ENCODE measurements around the gene TLR3.

Gene TLR3

DNA sequence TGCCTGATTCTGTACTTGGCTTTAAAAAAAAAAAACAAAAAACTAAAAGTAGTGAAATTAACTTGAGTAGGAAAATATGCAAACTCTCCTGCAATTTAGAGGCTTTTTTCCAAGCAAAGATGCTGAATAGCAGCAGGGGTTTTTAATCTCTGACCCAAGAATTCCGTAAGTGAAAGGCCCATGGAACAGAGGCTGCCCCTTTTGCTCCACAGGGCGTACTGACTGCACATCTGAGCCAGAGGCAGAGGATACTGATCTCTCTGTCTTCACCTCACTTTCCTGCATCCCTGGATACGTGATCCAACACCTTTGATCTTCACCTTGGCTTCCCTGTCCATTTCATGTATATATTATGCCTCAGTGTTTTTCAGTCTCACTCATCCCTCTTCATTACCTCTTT is 39.4 kb downstream of the TLR3 start:
- Mint-ChIP-seq H3K4me1 (ENCODE audit: low read depth) (peaks cover 12% of the 10 kb centered on the region), H3K4me3 (no peak overlapping the region), H3K27ac (no peak overlapping the region), H3K27me3 (peaks cover 14% of the 10 kb centered on the region), H3K36me3 (no peaks in the 10 kb centered on the region), H3K9me3 (ENCODE audit: low read depth) (no peaks in the 10 kb centered on the region)

GRCh38 chr4:186109245-186109644 is 40.3 kb downstream of the TLR3 start:
- Mint-ChIP-seq H3K27me3 (peaks cover 10% of the 10 kb centered on the region), H3K27ac (no peak overlapping the region), H3K4me1 (ENCODE audit: low read depth) (peaks cover 10% of the 10 kb centered on the region), H3K4me3 (no peak overlapping the region), H3K36me3 (no peaks in the 10 kb centered on the region), H3K9me3 (ENCODE audit: low read depth) (no peaks in the 10 kb centered on the region)

- no peak overlapping the region for H3K4me3 Mint-ChIP-seq
- peaks cover 6% of the 10 kb centered on the region for H3K27me3 Mint-ChIP-seq
- H3K27ac Mint-ChIP-seq, result no peak overlapping the region
- no peaks in the 10 kb centered on the region for H3K36me3 Mint-ChIP-seq
- H3K9me3 Mint-ChIP-seq (ENCODE audit: low read depth), result no peaks in the 10 kb centered on the region
- no peaks in the 10 kb centered on the region for H3K4me1 Mint-ChIP-seq (ENCODE audit: low read depth)
Observed at GRCh38 chr4:186116697-186117096, 47.7 kb downstream of the TLR3 start.

- Mint-ChIP-seq H3K27ac (no peak overlapping the region), H3K36me3 (no peaks in the 10 kb centered on the region), H3K4me3 (no peak overlapping the region), H3K27me3 (peaks cover 6% of the 10 kb centered on the region), H3K9me3 (ENCODE audit: low read depth) (no peaks in the 10 kb centered on the region), H3K4me1 (ENCODE audit: low read depth) (no peaks in the 10 kb centered on the region)
Observed at GRCh38 chr4:186118582-186118981, 49.6 kb downstream of the TLR3 start.

DNA sequence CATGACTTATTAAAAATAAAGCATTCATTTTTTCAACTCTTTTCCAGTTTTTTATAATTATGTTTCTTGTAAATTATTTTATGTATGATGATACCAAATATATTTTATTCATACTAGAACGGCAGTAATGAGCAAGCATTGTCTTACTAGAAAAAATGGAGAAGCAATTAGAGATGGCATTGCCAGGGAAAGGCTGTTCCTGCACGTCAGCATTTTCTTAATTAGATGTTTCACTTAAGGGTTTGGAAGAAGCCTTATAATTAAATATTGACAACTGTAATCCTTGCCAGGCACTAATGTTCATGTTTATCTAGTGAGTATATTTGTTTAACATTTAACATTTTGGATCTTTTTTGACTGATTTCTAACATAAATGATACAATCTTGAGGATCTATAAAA is 52.1 kb downstream of the TLR3 start:
- Mint-ChIP-seq H3K27me3 (peaks cover 6% of the 10 kb centered on the region), H3K4me1 (ENCODE audit: low read depth) (no peaks in the 10 kb centered on the region), H3K9me3 (ENCODE audit: low read depth) (no peaks in the 10 kb centered on the region)

DNA sequence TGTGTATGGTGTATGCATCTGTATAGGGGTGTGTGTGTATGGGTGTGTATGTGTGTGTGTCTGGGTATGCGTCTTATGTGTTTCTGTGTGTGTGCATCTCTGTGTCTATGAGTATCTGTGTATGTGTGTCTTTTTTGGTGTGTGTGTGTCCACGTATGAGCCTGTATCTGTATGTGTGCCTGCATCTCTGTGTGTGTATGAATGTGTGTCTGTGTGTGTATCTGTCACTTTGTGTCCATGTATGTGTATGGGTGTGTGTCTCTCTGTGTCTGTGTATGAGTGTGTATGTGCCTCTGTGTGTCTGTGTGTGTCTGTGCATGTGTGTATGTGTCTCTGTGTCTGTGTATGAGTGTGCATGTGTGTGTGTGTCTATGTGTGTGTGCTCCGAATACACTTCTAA is 59.9 kb downstream of the TLR3 start:
- Mint-ChIP-seq H3K36me3 (no peaks in the 10 kb centered on the region), H3K27me3 (peaks cover 3% of the 10 kb centered on the region), H3K27ac (no peak overlapping the region), H3K9me3 (ENCODE audit: low read depth) (no peaks in the 10 kb centered on the region), H3K4me1 (ENCODE audit: low read depth) (no peaks in the 10 kb centered on the region), H3K4me3 (no peak overlapping the region)

More for the DNA sequence above, 52.1 kb downstream of the TLR3 start:
- H3K27ac Mint-ChIP-seq, result no peak overlapping the region
- H3K36me3 Mint-ChIP-seq, result no peaks in the 10 kb centered on the region
- no peak overlapping the region for H3K4me3 Mint-ChIP-seq

- Mint-ChIP-seq H3K4me1 (ENCODE audit: low read depth) (no peaks in the 10 kb centered on the region), H3K27ac (no peak overlapping the region), H3K9me3 (ENCODE audit: low read depth) (no peaks in the 10 kb centered on the region), H3K36me3 (no peaks in the 10 kb centered on the region), H3K27me3 (peaks cover 3% of the 10 kb centered on the region), H3K4me3 (no peak overlapping the region)
Observed at GRCh38 chr4:186131935-186132334, 63.0 kb downstream of the TLR3 start.

GRCh38 chr4:186132577-186133242 is 63.8 kb downstream of the TLR3 start:
- Mint-ChIP-seq H3K4me3 (no peak overlapping the region), H3K27me3 (peaks cover 3% of the 10 kb centered on the region), H3K9me3 (ENCODE audit: low read depth) (no peaks in the 10 kb centered on the region), H3K4me1 (ENCODE audit: low read depth) (no peaks in the 10 kb centered on the region), H3K36me3 (no peaks in the 10 kb centered on the region), H3K27ac (no peak overlapping the region)

DNA sequence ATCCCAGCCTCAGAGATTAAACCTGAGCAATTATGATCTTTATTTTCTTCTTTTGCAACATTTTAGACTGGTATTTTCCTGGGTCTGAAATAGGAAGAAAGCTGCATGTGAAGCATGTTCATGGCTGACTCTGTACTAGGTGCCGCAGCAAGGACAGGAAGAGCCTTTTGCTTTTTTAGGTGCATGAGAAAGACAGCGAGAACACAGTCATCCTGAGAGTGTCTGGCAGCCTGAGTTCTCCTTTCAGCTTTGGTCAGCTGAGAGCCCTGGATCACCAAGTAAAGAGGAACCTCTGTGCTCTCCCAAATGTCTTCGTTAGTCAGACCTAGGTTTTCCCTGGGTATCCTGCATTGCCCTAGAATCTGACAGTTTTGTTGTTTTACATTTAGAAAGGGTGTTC is 65.3 kb downstream of the TLR3 start:
- Mint-ChIP-seq H3K36me3 (no peaks in the 10 kb centered on the region), H3K27me3 (no peaks in the 10 kb centered on the region), H3K27ac (no peak overlapping the region), H3K4me1 (ENCODE audit: low read depth) (no peaks in the 10 kb centered on the region), H3K9me3 (ENCODE audit: low read depth) (no peaks in the 10 kb centered on the region), H3K4me3 (no peak overlapping the region)

GRCh38 chr4:186134861-186135260 is 65.9 kb downstream of the TLR3 start:
- H3K27ac Mint-ChIP-seq, result no peak overlapping the region
- no peak overlapping the region for H3K4me3 Mint-ChIP-seq
- H3K27me3 Mint-ChIP-seq, result no peaks in the 10 kb centered on the region
- H3K9me3 Mint-ChIP-seq (ENCODE audit: low read depth), result no peaks in the 10 kb centered on the region
- H3K4me1 Mint-ChIP-seq (ENCODE audit: low read depth), result no peaks in the 10 kb centered on the region
- no peaks in the 10 kb centered on the region for H3K36me3 Mint-ChIP-seq

DNA sequence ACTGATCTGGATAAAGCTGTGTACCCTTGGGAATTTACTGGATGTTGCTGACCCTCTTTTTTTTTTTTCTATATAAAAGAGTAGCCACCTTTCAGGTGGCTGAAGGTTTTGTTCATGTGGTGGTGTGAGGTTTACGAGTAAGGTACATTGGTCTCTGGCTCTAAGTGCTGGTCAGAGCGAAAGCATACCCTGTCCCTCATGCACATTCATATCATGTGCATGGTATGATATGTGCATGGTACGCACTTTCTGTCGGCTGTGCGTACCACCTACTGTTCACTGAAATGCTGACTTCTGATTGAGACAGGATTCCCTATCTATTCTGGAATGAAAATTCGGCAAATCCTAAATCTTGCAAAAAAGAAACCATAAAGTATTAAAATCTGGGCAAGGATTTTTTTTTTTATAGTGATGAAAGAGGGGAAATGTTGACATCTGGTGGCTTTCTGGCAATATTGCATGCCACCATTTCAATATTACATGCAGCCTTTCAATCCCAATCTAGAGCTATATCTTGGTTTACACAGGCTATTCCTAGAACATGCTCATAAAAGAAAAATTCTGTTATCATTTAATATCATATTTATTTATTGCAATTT is 68.3 kb downstream of the TLR3 start:
- Mint-ChIP-seq H3K27ac (no peak overlapping the region), H3K36me3 (no peaks in the 10 kb centered on the region), H3K9me3 (ENCODE audit: low read depth) (no peaks in the 10 kb centered on the region), H3K4me1 (ENCODE audit: low read depth) (no peaks in the 10 kb centered on the region), H3K4me3 (no peak overlapping the region), H3K27me3 (no peaks in the 10 kb centered on the region)

Data from activated naive CD8-positive, alpha-beta T cell (primary cell).